GM12874 (cell line): ENCODE data around the gene SLC22A13.

Experiments used
- CTCF ChIP-seq: IDR thresholded peaks from 2 replicates; pipeline ENCODE4 v1.5.1; 2011; ENCODE audit warnings: low read depth, mild to moderate bottlenecking, control low read depth, low read length, moderate library complexity; ENCODE audit not compliant: insufficient read depth

SLC22A13 gene

DNA sequence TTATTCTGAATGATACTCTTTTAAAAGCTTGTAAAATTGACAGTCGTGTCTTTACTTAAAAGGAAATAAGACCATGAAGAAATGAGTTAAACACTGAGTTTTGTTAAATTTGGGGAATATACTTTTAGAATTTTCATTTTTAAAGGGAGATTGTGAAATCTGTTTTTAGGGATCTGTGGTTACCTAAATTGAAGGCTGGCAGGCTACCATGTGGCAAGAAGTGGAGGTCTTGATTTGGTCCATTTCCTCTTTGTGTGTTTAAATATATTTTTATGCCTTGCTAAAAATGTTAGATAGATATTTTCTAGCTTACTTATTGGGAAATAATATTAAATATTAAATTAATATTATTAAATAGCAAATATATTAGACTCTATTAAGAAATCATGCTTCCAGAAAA, 36.6 kb upstream of the SLC22A13 start:
- TF ChIP-seq CTCF, result no peak

- no peak for TF ChIP-seq CTCF
Measured at GRCh38 chr3:38232701-38233100, 32.9 kb upstream of the SLC22A13 start.

GRCh38 chr3:38235466-38235865, 30.1 kb upstream of the SLC22A13 start:
- no peak for TF ChIP-seq CTCF

GRCh38 chr3:38238416-38239008, 27.1 kb upstream of the SLC22A13 start:
- TF ChIP-seq CTCF, result no peak

GRCh38 chr3:38245930-38246329, 19.7 kb upstream of the SLC22A13 start:
- no peak for TF ChIP-seq CTCF

DNA sequence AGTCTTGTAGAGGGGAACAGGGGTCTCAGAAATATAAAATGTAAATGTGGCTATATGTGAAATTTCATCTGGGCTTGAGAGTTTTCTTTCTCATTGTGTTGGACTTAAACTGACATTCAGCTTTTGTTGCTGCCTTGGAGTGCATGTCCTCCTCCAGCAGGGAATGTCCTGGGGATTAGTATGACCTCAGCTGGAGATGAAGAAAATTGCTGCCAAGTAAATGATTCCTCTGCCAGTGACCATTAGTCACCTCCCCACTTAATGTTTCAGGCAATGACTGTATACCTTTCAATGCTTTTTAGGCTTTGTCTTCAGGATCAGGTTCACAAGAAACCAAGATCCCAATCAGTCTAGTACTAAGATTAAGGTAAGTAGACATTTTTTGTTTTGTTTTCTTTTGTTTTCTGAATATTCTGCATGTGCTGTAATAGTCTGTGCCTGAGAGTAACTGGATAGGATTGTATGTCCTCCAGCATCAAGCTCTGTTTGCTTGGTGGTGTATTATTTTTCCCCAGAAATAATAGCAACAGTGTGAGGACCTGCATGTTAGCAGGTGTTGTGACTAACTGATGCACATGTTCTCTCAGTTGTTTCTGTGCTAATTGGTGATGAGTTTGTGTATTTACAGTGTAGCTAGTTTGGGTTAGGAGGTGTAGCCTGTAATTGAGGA, 18.1 kb upstream of the SLC22A13 start:
- TF ChIP-seq CTCF, result no peak

GRCh38 chr3:38250198-38250597, 15.4 kb upstream of the SLC22A13 start:
- no peak for TF ChIP-seq CTCF
